GM23338 (cell line): ENCODE measurements around the gene CD7. TPM values are rescaled to one million over a fixed set of nuclear protein-coding genes. Genes with fewer than 3 reads are reported as not detected.

ENCODE experiments used
- CREB1 ChIP-seq: fragments of 250-450 bp; sonication (Bioruptor Pico); IDR thresholded peaks from 2 replicates; pipeline ENCODE4 v1.5.0; 2020; ENCODE audit warnings: low read depth, mild to moderate bottlenecking, moderate library complexity
- EZH2 ChIP-seq: fragments of 200-600 bp; sonication (generic); IDR thresholded peaks from one replicate; pipeline ENCODE4 v1.8.0; 2017; ENCODE audit warnings: antibody characterized with exemption, mild to moderate bottlenecking, low read depth; ENCODE audit not compliant: unreplicated experiment
- JUNB ChIP-seq: IDR thresholded peaks from one replicate; pipeline ENCODE4 v1.6.1; 2016; ENCODE audit warnings: antibody characterized with exemption; ENCODE audit not compliant: unreplicated experiment
- POLR2AphosphoS5 ChIP-seq: IDR thresholded peaks from 2 replicates; pipeline ENCODE4 v1.6.1; 2016; ENCODE audit warnings: antibody characterized with exemption, low read depth
- ZNF331 ChIP-seq: fragments of 250-450 bp; sonication (Bioruptor Pico); IDR thresholded peaks from 2 replicates; pipeline ENCODE4 v1.5.0; 2020; ENCODE audit warnings: low read depth, mild to moderate bottlenecking, moderate library complexity
- polyA plus RNA-seq: library from polyadenylated mRNA; unstranded; fragments of >200 nt; fragmentation: Nextera tagmentation; extraction: Ambion mirVana; gene quantifications from 2 replicates; pipeline ENCODE4 v1.2.1, GENCODE V29; 2016
- total RNA-seq: library from RNA; depleted of rRNA; stranded (reverse); fragments of >200 nt; shearing (Covaris generic); gene quantifications from 2 replicates; pipeline ENCODE4 v1.2.3, GENCODE V29; 2014
- TF ChIP-seq, protein P1 (sequence below): fragments of 250-450 bp; sonication (Bioruptor Pico); IDR thresholded peaks from 2 replicates; pipeline ENCODE4 v1.5.0; 2020; ENCODE audit warnings: mild to moderate bottlenecking, moderate library complexity
- TF ChIP-seq, protein P2 (sequence below): IDR thresholded peaks from one replicate; pipeline ENCODE4 v1.6.1; 2018; ENCODE audit warnings: antibody characterized with exemption; ENCODE audit not compliant: unreplicated experiment
- TF ChIP-seq, protein P3 (sequence below), 2 experiments: fragments of 200-600 bp in 1 of 2; sonication (generic) in 1 of 2; conservative IDR thresholded peaks; 2 replicates each; pipeline versions ENCODE4 v1.5.1 to v1.6.1; 2016 to 2017; ENCODE audit warnings: antibody characterized with exemption in 2 of 2, low read depth in 2 of 2, mild to moderate bottlenecking in 2 of 2, moderate library complexity in 1 of 2
- TF ChIP-seq, protein P4 (sequence below): IDR thresholded peaks from 2 replicates; pipeline ENCODE4 v1.6.1; 2016; ENCODE audit warnings: antibody characterized with exemption

Gene CD7
- total and polyA plus RNA-seq, 2 experiments from 2014 or later: 0.42 to 0.44 TPM

DNA sequence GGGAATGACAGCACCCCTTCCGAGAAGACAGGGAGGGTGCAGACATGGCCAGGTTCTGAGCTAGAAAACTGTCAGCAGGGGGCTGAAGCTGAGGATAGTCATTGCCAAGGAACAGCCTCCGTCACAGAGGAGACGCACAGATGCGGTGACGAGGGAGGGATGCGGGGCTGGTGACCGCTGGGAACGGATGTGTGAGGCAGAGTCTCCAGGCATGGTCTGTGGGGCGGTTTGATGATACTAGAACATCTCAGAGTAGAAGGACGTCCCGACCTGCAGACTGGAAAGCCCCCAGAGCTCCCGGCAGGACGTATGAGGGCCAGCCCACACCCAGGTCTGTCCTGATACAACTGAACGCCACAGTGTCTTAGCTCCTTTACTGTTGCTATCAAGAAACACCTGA is 42.1 kb downstream of the CD7 start (continued):
- TF ChIP-seq, protein P1, sequence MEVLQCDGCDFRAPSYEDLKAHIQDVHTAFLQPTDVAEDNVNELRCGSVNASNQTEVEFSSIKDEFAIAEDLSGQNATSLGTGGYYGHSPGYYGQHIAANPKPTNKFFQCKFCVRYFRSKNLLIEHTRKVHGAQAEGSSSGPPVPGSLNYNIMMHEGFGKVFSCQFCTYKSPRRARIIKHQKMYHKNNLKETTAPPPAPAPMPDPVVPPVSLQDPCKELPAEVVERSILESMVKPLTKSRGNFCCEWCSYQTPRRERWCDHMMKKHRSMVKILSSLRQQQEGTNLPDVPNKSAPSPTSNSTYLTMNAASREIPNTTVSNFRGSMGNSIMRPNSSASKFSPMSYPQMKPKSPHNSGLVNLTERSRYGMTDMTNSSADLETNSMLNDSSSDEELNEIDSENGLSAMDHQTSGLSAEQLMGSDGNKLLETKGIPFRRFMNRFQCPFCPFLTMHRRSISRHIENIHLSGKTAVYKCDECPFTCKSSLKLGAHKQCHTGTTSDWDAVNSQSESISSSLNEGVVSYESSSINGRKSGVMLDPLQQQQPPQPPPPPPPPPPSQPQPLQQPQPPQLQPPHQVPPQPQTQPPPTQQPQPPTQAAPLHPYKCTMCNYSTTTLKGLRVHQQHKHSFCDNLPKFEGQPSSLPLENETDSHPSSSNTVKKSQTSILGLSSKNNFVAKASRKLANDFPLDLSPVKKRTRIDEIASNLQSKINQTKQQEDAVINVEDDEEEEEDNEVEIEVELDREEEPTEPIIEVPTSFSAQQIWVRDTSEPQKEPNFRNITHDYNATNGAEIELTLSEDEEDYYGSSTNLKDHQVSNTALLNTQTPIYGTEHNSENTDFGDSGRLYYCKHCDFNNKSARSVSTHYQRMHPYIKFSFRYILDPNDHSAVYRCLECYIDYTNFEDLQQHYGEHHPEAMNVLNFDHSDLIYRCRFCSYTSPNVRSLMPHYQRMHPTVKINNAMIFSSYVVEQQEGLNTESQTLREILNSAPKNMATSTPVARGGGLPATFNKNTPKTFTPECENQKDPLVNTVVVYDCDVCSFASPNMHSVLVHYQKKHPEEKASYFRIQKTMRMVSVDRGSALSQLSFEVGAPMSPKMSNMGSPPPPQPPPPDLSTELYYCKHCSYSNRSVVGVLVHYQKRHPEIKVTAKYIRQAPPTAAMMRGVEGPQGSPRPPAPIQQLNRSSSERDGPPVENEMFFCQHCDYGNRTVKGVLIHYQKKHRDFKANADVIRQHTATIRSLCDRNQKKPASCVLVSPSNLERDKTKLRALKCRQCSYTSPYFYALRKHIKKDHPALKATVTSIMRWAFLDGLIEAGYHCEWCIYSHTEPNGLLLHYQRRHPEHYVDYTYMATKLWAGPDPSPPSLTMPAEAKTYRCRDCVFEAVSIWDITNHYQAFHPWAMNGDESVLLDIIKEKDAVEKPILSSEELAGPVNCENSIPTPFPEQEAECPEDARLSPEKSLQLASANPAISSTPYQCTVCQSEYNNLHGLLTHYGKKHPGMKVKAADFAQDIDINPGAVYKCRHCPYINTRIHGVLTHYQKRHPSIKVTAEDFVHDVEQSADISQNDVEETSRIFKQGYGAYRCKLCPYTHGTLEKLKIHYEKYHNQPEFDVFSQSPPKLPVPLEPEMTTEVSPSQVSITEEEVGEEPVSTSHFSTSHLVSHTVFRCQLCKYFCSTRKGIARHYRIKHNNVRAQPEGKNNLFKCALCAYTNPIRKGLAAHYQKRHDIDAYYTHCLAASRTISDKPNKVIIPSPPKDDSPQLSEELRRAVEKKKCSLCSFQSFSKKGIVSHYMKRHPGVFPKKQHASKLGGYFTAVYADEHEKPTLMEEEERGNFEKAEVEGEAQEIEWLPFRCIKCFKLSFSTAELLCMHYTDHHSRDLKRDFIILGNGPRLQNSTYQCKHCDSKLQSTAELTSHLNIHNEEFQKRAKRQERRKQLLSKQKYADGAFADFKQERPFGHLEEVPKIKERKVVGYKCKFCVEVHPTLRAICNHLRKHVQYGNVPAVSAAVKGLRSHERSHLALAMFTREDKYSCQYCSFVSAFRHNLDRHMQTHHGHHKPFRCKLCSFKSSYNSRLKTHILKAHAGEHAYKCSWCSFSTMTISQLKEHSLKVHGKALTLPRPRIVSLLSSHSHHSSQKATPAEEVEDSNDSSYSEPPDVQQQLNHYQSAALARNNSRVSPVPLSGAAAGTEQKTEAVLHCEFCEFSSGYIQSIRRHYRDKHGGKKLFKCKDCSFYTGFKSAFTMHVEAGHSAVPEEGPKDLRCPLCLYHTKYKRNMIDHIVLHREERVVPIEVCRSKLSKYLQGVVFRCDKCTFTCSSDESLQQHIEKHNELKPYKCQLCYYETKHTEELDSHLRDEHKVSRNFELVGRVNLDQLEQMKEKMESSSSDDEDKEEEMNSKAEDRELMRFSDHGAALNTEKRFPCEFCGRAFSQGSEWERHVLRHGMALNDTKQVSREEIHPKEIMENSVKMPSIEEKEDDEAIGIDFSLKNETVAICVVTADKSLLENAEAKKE: no peak
- TF ChIP-seq EZH2 (no peak), POLR2AphosphoS5 (no peak), JUNB (no peak), ZNF331 (no peak), CREB1 (CRISPR knock-in tag) (no peak)
- TF ChIP-seq, protein P2, sequence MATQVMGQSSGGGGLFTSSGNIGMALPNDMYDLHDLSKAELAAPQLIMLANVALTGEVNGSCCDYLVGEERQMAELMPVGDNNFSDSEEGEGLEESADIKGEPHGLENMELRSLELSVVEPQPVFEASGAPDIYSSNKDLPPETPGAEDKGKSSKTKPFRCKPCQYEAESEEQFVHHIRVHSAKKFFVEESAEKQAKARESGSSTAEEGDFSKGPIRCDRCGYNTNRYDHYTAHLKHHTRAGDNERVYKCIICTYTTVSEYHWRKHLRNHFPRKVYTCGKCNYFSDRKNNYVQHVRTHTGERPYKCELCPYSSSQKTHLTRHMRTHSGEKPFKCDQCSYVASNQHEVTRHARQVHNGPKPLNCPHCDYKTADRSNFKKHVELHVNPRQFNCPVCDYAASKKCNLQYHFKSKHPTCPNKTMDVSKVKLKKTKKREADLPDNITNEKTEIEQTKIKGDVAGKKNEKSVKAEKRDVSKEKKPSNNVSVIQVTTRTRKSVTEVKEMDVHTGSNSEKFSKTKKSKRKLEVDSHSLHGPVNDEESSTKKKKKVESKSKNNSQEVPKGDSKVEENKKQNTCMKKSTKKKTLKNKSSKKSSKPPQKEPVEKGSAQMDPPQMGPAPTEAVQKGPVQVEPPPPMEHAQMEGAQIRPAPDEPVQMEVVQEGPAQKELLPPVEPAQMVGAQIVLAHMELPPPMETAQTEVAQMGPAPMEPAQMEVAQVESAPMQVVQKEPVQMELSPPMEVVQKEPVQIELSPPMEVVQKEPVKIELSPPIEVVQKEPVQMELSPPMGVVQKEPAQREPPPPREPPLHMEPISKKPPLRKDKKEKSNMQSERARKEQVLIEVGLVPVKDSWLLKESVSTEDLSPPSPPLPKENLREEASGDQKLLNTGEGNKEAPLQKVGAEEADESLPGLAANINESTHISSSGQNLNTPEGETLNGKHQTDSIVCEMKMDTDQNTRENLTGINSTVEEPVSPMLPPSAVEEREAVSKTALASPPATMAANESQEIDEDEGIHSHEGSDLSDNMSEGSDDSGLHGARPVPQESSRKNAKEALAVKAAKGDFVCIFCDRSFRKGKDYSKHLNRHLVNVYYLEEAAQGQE: no peak
- TF ChIP-seq, protein P3, sequence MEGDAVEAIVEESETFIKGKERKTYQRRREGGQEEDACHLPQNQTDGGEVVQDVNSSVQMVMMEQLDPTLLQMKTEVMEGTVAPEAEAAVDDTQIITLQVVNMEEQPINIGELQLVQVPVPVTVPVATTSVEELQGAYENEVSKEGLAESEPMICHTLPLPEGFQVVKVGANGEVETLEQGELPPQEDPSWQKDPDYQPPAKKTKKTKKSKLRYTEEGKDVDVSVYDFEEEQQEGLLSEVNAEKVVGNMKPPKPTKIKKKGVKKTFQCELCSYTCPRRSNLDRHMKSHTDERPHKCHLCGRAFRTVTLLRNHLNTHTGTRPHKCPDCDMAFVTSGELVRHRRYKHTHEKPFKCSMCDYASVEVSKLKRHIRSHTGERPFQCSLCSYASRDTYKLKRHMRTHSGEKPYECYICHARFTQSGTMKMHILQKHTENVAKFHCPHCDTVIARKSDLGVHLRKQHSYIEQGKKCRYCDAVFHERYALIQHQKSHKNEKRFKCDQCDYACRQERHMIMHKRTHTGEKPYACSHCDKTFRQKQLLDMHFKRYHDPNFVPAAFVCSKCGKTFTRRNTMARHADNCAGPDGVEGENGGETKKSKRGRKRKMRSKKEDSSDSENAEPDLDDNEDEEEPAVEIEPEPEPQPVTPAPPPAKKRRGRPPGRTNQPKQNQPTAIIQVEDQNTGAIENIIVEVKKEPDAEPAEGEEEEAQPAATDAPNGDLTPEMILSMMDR (conservative IDR thresholded peaks at IDR 0.05; ENCODE audit: low read depth in 2 of 2): no peak
- TF ChIP-seq, protein P4, sequence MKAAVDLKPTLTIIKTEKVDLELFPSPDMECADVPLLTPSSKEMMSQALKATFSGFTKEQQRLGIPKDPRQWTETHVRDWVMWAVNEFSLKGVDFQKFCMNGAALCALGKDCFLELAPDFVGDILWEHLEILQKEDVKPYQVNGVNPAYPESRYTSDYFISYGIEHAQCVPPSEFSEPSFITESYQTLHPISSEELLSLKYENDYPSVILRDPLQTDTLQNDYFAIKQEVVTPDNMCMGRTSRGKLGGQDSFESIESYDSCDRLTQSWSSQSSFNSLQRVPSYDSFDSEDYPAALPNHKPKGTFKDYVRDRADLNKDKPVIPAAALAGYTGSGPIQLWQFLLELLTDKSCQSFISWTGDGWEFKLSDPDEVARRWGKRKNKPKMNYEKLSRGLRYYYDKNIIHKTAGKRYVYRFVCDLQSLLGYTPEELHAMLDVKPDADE: no peak
